Measurements from ENCODE around the gene TLX1.
A peak's percentile ranks its signal among the peaks of the same experiment; 100 is the strongest.

Gene TLX1

DNA sequence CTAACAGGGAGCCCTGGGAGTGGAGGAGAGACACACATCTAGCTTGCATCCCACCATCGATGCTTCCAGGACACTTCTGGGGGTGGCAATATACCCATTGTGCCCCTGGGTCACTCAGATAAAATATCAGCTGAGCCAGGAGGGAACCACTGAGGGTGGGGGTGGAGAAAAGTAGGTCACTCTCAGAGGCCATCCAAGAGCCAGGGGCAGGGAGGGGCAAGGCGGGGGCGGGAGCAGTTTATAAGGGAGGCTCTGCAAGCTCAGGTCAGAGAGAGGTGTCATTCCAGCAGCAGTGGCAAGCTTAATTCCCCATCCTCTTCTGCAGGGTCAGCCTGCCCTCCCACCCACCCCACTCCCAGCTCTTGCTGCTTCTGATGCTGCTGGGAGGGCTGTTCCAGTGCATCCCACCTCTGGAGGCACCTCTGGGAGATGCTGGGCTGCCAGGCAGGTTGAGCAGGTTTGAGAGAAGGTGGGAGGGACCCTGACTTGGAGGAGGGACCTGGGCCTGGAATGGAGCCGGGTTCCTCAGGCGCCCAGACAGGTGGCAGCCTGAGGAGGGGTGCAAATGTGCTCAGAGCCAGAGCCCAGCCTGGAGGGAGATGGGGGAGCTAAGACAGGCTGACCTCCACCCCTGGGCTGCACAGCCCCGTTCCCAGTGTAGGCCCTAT lies 20.1 kb upstream of the TLX1 start:
- no peak overlapping the region for H3K4me3 ChIP-seq (ENCODE audit: low read length)
- no peak for DNase-seq (ENCODE audit: low read depth, low spot score)

GRCh38 chr10:101111547-101111946 lies 19.6 kb upstream of the TLX1 start:
- H3K4me3 ChIP-seq (ENCODE audit: low read length) = no peak overlapping the region
- no peak for DNase-seq (ENCODE audit: low read depth, low spot score)

- H3K4me3 ChIP-seq (ENCODE audit: low read length) = no peak overlapping the region
- DNase-seq (ENCODE audit: low read depth, low spot score) = no peak
These were observed 18.1 kb upstream of the TLX1 start for GRCh38 chr10:101112799-101113594.

DNA sequence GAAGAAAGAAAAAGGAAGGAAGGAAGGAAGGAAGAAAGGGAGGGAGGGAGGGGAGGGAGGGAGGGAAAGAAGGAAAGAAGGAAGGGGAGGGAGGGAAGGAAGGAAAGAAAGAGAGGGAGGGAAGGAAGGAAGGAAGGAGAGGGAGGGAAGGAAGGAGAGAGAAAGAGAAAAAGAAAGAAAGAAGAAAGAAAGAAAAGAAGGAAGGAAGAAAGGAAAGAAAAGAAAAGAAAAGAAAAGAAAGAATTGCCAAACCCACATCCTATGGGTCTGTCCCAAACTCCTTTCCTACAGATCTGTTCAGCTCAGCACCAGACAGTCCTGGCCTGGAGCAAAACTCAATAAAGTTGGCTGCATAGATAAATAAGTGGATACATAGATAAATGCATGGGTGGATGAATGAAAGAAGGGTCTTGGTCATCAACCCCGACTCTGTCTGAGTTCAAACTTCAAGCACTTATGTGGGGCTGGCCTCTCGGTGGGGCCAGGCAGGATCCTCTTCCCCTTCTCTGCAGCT lies 17.2 kb upstream of the TLX1 start:
- DNase-seq (ENCODE audit: low read depth, low spot score) = no peak
- H3K4me3 ChIP-seq (ENCODE audit: low read length) = no peak overlapping the region

GRCh38 chr10:101114646-101115045 lies 16.5 kb upstream of the TLX1 start:
- no peak for DNase-seq (ENCODE audit: low read depth, low spot score)
- H3K4me3 ChIP-seq (ENCODE audit: low read length) = no peak overlapping the region

DNA sequence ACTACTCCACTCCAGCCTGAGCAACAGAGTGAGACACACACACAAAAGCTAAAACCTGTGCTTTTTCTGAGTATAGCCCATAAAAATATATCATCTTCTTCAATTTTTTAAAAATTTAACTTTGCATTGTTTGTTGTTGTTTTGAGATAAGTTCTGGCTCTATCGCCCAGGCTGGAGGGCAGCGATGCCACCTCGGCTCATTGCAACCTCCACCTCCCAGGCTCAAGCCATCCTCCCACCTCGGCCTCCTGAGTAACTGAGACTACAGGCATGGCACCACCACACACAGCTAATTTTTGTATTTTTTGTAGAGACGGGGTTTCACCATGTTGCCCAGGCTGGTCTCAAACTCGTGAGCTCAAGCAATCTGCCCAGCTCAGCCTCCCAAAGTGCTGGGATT lies 14.3 kb upstream of the TLX1 start:
- no peak overlapping the region for H3K4me3 ChIP-seq (ENCODE audit: low read length)
- no peak for DNase-seq (ENCODE audit: low read depth, low spot score)

- H3K4me3 ChIP-seq (ENCODE audit: low read length) = no peak overlapping the region
- DNase-seq (ENCODE audit: low read depth, low spot score) = no peak
These were observed 13.1 kb upstream of the TLX1 start for GRCh38 chr10:101118031-101118430.

- no peak for DNase-seq (ENCODE audit: low read depth, low spot score)
- no peak overlapping the region for H3K4me3 ChIP-seq (ENCODE audit: low read length)
These were observed 10.6 kb upstream of the TLX1 start for GRCh38 chr10:101120520-101120883.

DNA sequence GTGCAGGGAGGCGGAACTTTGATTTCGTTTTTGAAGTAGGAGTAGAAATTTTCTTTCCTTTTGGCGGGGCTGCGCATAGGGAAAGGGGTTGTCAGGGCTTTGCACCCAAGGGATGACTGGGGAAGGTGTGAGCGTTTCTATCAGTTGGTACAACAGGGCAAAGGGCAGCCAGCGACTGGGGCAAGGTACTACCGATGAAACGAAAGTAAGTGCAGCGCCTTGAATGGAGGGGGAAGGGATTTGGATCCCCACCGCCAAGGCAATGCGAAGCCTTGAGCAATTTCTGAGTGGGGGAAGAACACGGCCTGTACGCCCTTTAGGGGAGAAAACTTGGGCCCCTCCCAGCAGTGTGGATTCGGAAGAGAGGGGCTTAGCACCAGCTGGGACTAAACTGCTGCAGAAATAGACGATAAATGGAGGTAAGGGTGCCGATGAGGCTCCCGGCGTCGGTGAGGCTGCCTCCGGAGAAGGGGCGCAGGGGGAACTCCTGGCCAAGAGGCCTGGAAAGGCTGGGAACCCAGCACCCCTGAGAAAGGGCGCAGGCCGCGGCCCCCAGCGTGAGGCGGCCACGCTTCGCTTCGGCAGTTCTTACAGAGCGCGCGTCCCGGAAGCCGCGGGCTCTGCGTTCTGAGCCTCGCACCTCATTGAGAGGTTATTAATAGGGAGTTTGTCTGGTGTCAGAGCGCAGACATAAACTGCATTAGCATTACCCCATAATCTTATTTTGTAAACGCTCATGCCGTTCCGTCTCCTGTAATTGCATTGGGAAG lies 10.0 kb upstream of the TLX1 start:
- DNase-seq (ENCODE audit: low read depth, low spot score) = no peak
- H3K4me3 ChIP-seq (ENCODE audit: low read length) = peak overlapping the region; percentile 11; the same call in 1 of the 2 replicates

- no peak for DNase-seq (ENCODE audit: low read depth, low spot score)
- H3K4me3 ChIP-seq (ENCODE audit: low read length) = no peak overlapping the region
These were observed 9.5 kb upstream of the TLX1 start for GRCh38 chr10:101121654-101122031.

DNA sequence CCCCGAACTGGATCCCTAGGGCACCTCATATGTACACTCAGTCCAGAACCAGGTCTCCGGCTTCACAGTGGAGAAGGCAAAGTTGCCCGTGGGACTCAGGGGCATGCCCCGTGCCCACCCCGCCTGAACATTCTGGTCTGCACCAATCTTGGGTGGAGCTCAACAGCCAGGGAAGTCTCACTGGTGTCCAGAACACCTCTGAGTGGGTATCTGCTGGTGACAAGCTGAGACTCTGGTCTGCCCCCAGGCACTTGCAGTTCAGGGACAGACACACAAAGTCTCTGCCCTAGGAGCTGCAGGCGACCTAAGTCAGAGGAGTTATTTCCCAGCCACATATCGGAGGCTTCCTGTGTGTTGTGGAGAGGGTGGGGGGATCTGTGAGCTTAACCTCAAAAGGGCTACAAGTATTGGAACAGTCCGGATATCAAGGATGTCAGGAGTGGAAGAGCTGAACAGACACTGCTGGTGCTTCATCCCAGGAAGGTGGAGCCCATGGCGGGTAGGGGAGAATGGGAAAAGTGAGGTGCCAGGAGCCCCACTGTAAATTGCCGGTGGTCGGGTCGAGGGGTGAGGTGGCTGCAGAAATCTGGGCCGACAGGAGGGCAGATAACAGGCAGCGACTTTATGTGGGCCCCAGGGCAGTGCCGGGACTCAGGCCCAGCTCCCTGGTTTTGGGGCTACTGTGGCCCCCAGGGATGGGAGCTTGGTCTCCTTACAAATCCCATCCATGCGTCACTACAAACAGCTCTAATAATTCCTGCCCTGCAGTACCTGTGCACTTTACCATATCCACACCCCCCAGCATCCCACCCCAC lies 8.6 kb upstream of the TLX1 start:
- no peak for DNase-seq (ENCODE audit: low read depth, low spot score)
- no peak overlapping the region for H3K4me3 ChIP-seq (ENCODE audit: low read length)

DNA sequence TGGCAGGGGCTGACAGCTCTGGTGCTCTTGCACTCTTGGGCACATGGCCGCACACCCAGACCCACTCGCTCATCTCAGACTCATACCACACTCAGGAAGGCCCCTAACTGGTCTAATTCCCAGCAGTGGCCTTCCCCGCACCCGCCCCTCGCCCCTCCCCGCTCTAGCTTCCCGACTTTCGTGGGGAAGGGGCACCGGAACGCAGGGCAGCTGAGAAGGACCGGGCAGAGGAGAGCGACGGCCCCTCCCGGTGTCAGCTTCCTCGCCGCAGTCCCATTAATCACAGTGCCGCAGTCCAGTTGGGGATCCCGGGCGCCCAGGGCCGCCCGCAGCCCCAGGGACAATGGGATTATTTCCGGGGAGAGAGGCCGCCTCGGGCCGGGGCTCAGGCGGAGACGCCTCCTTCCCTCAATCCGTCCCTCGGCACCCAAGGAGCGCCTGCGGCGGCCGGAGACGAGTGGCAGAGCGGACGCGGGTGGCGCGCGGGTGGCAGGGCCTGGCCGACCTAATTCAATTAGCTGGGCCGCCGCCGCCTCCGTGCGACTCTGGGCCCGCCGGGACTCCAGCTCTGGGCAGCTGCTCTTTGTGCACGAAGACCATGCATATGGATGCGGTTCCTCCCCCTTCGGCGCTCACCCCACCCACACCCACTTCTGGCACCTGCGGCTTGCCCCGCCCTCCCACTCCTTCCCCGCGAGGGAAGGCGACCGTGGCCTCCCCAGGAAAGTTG lies 7.8 kb upstream of the TLX1 start:
- no peak overlapping the region for H3K4me3 ChIP-seq (ENCODE audit: low read length)

GRCh38 chr10:101123815-101124617 lies 7.1 kb upstream of the TLX1 start:
- no peak for DNase-seq (ENCODE audit: low read depth, low spot score)
- no peak overlapping the region for H3K4me3 ChIP-seq (ENCODE audit: low read length)

More for the DNA sequence above, 7.8 kb upstream of the TLX1 start:
- no peak for DNase-seq (ENCODE audit: low read depth, low spot score)

- H3K4me3 ChIP-seq (ENCODE audit: low read length) = no peak overlapping the region
- DNase-seq (ENCODE audit: low read depth, low spot score) = no peak
These were observed 6.2 kb upstream of the TLX1 start for GRCh38 chr10:101124933-101125332.

GRCh38 chr10:101126684-101127628 lies 4.1 kb upstream of the TLX1 start:
- no peak for DNase-seq (ENCODE audit: low read depth, low spot score)
- no peak overlapping the region for H3K4me3 ChIP-seq (ENCODE audit: low read length)

DNA sequence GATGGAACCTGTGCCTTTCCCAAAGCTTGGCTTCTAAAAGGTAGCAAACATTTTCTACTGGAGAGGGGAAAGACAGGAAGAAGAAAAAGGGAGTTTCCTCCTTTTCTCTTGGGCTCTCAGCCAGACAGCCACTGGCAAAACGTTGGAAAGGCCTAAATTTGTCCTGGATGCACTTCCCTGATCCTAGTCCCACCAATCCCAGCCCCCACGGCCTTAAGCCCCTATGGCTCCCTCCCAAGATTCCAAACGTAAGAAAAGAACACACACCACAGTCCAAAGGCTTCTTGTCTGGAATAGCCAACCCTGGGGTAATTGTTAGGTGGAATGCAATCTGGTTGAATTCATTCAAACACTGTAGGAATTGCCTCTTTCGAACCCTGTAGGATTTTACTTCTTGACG lies 959 bp upstream of the TLX1 start:
- H3K4me3 ChIP-seq (ENCODE audit: low read length) = no peak overlapping the region
- no peak for DNase-seq (ENCODE audit: low read depth, low spot score)
